A549 treated with Hydrocortisone at 1 μM for 4 hours (cell line): ENCODE measurements around the gene HBB. TPM values are rescaled to one million over a fixed set of nuclear protein-coding genes. Genes with fewer than 3 reads are reported as not detected.

ENCODE experiments used
- total RNA-seq: library from RNA; stranded (reverse); fragments of 200-300 nt; extraction: Qiagen RNA extraction; gene quantifications from 5 replicates; pipeline ENCODE4 v1.2.3, GENCODE V29; 2022

HBB gene
- not detected in 5 replicates for total RNA-seq

GRCh38 chr11:5226732-5227310, at the start of gene HBB:
HBB (minus strand) TSS chr11:5227071; CDS start chr11:5227021, 50 bp downstream.

GRCh38 chr11:5269715-5270147, 42.9 kb upstream of the HBB start, which contains the start of gene HBE1:
HBE1 (minus strand) TSS chr11:5269945; CDS start chr11:5269890, 55 bp downstream.

GRCh38 chr11:5254646-5255413, 28.0 kb upstream of the HBB start, which contains the start of gene HBG2:
HBG2 (minus strand) TSS chr11:5254781; CDS start chr11:5254728, 53 bp downstream.

GRCh38 chr11:5249807-5250396, 23.0 kb upstream of the HBB start, which contains the start of gene HBG1:
HBG1 (minus strand) TSS chr11:5249857; CDS start chr11:5249804, 53 bp downstream.

GRCh38 chr11:5234381-5234834, 7.5 kb upstream of the HBB start, which contains the start of gene HBD:
HBD (minus strand) TSS chr11:5234483; CDS start chr11:5234433, 50 bp downstream.

GRCh38 chr11:5200582-5200981, 26.3 kb downstream of the HBB start, which contains the start of gene OR51V1:
OR51V1 (minus strand) TSS chr11:5200682; CDS start chr11:5200682, 0 bp downstream.

Other genes with a start within 250 kb of the HBB start
- gene OR51L1, start 232.2 kb downstream of the HBB start, total RNA-seq, result not detected in 5 replicates
- not detected in 5 replicates for gene OR52J3, start 180.5 kb downstream of the HBB start, total RNA-seq
- not detected in 5 replicates for gene OR52E2, start 167.4 kb downstream of the HBB start, total RNA-seq
- gene OR52E1, start 157.5 kb downstream of the HBB start, total RNA-seq, result not detected in 5 replicates
- not detected in 5 replicates for gene OR52A5, start 88.7 kb downstream of the HBB start, total RNA-seq
- not detected in 5 replicates for gene OR52A1, start 72.3 kb downstream of the HBB start, total RNA-seq
- gene OR51V1, start 26.4 kb downstream of the HBB start, total RNA-seq, result not detected in 5 replicates
- not detected in 5 replicates for gene HBD, start 7.4 kb upstream of the HBB start, total RNA-seq
- gene HBG1, start 22.8 kb upstream of the HBB start, total RNA-seq, result not detected in 5 replicates
- gene HBG2, start 27.7 kb upstream of the HBB start, total RNA-seq, result not detected in 5 replicates
- gene HBE1, start 42.9 kb upstream of the HBB start, total RNA-seq, result 0.16 TPM in 1 of 5 replicates, not detected in the others
- not detected in 5 replicates for gene OR51B4, start 74.9 kb upstream of the HBB start, total RNA-seq
- not detected in 5 replicates for gene OR51B2, start 97.2 kb upstream of the HBB start, total RNA-seq
- gene OR51B5, start 116.5 kb upstream of the HBB start, total RNA-seq, result not detected in 5 replicates
- not detected in 5 replicates for gene OR51B6, start 124.4 kb upstream of the HBB start, total RNA-seq
- not detected in 5 replicates for gene OR51M1, start 156.7 kb upstream of the HBB start, total RNA-seq
- gene OR51Q1, start 195.0 kb upstream of the HBB start, total RNA-seq, result not detected in 5 replicates
- not detected in 5 replicates for gene OR51I1, start 214.4 kb upstream of the HBB start, total RNA-seq
- not detected in 5 replicates for gene OR51I2, start 222.3 kb upstream of the HBB start, total RNA-seq